HepG2 (cell line): Measurements from ENCODE around the gene MINDY1. TPM values are rescaled to one million over a fixed set of nuclear protein-coding genes. Genes with fewer than 3 reads are reported as not detected.

Source experiments
- EP300 ChIP-seq, 3 experiments: sonication (generic) in 1 of 3; formaldehyde crosslinking in 1 of 3; IDR thresholded peaks; 2 replicates each; pipeline versions ENCODE4 v1.5.1 to v1.6.1; 2011 to 2020; ENCODE audit warnings: low read depth in 2 of 3, low read length in 2 of 3, borderline replicate concordance in 1 of 3, improper control_type of control experiment in 1 of 3, mild to moderate bottlenecking in 1 of 3, missing genetic modification reagents in 1 of 3, moderate library complexity in 1 of 3
- ESRRA ChIP-seq: sonication (generic); formaldehyde crosslinking; IDR thresholded peaks from 2 replicates; pipeline ENCODE4 v1.5.1; 2020; ENCODE audit warnings: mild to moderate bottlenecking, low read depth, missing genetic modification reagents
- FOSL1 ChIP-seq: sonication (generic); formaldehyde crosslinking; IDR thresholded peaks from 2 replicates; pipeline ENCODE4 v1.9.0; 2021; ENCODE audit warnings: missing genetic modification reagents, borderline replicate concordance
- HOXA9 ChIP-seq: sonication (generic); formaldehyde crosslinking; IDR thresholded peaks from 2 replicates; pipeline ENCODE4 v1.8.1; 2022; ENCODE audit warnings: missing genetic modification reagents, mild to moderate bottlenecking, moderate library complexity, borderline replicate concordance
- KDM2A ChIP-seq: sonication (generic); formaldehyde crosslinking; IDR thresholded peaks from 2 replicates; pipeline ENCODE4 v1.4.0; 2020; ENCODE audit warnings: low read depth, missing genetic modification reagents, borderline replicate concordance
- NFYB ChIP-seq: sonication (generic); formaldehyde crosslinking; IDR thresholded peaks from 2 replicates; pipeline ENCODE4 v1.4.0; 2020; ENCODE audit warnings: missing genetic modification reagents
- NRL ChIP-seq: sonication (generic); formaldehyde crosslinking; IDR thresholded peaks from 2 replicates; pipeline ENCODE4 v1.5.0; 2020; ENCODE audit warnings: missing genetic modification reagents, mild to moderate bottlenecking, moderate library complexity, borderline replicate concordance
- POLR2AphosphoS5 ChIP-seq: IDR thresholded peaks from 2 replicates; pipeline ENCODE4 v1.6.1; 2012; ENCODE audit warnings: low read depth, low read length
- STAG1 ChIP-seq: sonication (generic); formaldehyde crosslinking; IDR thresholded peaks from 2 replicates; pipeline ENCODE4 v1.4.0; 2020; ENCODE audit warnings: missing genetic modification reagents
- TBX3 ChIP-seq: fragments of 450-650 bp; IDR thresholded peaks from 2 replicates; pipeline ENCODE4 v1.6.1; 2017; ENCODE audit warnings: antibody characterized with exemption, mild to moderate bottlenecking, inconsistent platforms, borderline replicate concordance
- ZMYM3 ChIP-seq: sonication (generic); formaldehyde crosslinking; IDR thresholded peaks from 2 replicates; pipeline ENCODE4 v1.5.1; 2020; ENCODE audit warnings: mild to moderate bottlenecking, missing genetic modification reagents
- ZNF136 ChIP-seq: sonication (generic); formaldehyde crosslinking; IDR thresholded peaks from 2 replicates; pipeline ENCODE4 v1.8.1; 2022; ENCODE audit warnings: low read depth, mild to moderate bottlenecking, moderate library complexity, missing genetic modification reagents
- ZNF138 ChIP-seq: sonication (generic); formaldehyde crosslinking; IDR thresholded peaks from 2 replicates; pipeline ENCODE4 v1.5.0; 2020; ENCODE audit warnings: mild to moderate bottlenecking, low read depth, missing genetic modification reagents
- ZNF205 ChIP-seq: IDR thresholded peaks from 2 replicates; pipeline ENCODE4 v1.6.1; 2018; ENCODE audit warnings: missing biosample characterization, missing genetic modification reagents
- ZSCAN29 ChIP-seq: sonication (generic); formaldehyde crosslinking; conservative IDR thresholded peaks from 2 replicates; pipeline ENCODE4 v1.4.0; 2020; ENCODE audit warnings: mild to moderate bottlenecking, missing genetic modification reagents
- polyA plus RNA-seq, 8 experiments: library from polyadenylated mRNA; depleted of rRNA in 3 of 8; stranded (reverse) in 7 of 8; unstranded in 1 of 8; fragments of >200 nt; fragmentation: Illumina TruSeq in 4 of 8; extraction: Trizol in 4 of 8; gene quantifications; 2 replicates each; pipeline versions ENCODE4 v1.2.1 to v1.2.3, GENCODE V29; 2011 to 2016; ENCODE audit warnings: low read depth in 4 of 8, missing spikeins in 1 of 8, mixed read lengths in 1 of 8; ENCODE audit not compliant: insufficient read depth in 1 of 8
- total RNA-seq, 5 experiments: library from RNA; depleted of rRNA; stranded (reverse); fragments of >200 nt; fragmentation: Illumina TruSeq; extraction: Trizol; gene quantifications; 2 replicates each; pipeline ENCODE4 v1.2.3, GENCODE V29; 2016; ENCODE audit warnings: low read depth in 1 of 5
- TF ChIP-seq, protein P1 (sequence below): sonication (generic); formaldehyde crosslinking; IDR thresholded peaks from 2 replicates; pipeline ENCODE4 v1.5.0; 2020; ENCODE audit warnings: mild to moderate bottlenecking, missing genetic modification reagents
- TF ChIP-seq, protein P2 (sequence below): sonication (generic); formaldehyde crosslinking; IDR thresholded peaks from 2 replicates; pipeline ENCODE4 v1.4.0; 2020; ENCODE audit warnings: missing genetic modification reagents

The MINDY1 gene
- total and polyA plus RNA-seq, 2 of the 13 experiments (the other 11 are each of a cell fraction or from before 2014, with no cell fraction given): 11.1 to 15.0 TPM

DNA sequence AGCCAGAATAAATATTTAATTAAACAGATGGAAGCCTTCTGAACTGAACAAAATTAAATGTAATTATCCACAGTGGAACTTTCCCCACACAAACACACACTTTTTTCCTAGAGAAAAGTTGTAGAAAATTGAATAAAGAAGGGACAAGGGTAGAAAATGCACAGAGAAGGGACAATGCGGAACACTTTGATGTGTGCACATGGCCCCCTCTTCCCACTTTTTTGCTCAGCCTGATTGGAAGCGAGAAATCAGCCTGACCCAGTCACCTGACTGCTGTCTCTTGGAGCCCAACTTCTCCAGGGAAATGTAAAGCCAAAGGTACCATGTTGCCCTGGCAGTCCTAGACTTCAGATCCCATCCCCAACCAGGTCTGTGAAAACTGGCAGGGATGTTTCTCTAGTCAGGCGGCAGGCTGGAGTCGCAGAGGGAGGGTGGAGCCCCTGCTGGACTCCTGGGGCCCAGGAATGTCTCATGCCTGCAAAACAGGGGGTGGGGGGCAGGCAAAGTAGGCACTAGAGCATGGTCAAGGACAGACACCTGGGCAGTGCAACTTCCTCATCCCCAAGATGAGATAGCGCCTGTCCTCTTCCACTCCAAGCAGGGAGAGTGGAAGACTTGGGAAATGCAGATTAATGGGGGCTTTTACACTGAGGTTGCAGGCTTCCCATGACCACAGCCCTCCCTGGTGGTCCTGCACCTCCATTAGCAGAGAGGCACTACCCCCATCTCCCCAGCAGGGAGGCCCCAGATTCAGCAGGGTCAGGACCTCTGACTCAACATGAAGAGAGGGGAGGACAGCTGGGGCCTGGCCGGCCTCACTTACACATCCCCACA lies 34.9 kb downstream of the MINDY1 start (continued):
- TF ChIP-seq, protein P1, sequence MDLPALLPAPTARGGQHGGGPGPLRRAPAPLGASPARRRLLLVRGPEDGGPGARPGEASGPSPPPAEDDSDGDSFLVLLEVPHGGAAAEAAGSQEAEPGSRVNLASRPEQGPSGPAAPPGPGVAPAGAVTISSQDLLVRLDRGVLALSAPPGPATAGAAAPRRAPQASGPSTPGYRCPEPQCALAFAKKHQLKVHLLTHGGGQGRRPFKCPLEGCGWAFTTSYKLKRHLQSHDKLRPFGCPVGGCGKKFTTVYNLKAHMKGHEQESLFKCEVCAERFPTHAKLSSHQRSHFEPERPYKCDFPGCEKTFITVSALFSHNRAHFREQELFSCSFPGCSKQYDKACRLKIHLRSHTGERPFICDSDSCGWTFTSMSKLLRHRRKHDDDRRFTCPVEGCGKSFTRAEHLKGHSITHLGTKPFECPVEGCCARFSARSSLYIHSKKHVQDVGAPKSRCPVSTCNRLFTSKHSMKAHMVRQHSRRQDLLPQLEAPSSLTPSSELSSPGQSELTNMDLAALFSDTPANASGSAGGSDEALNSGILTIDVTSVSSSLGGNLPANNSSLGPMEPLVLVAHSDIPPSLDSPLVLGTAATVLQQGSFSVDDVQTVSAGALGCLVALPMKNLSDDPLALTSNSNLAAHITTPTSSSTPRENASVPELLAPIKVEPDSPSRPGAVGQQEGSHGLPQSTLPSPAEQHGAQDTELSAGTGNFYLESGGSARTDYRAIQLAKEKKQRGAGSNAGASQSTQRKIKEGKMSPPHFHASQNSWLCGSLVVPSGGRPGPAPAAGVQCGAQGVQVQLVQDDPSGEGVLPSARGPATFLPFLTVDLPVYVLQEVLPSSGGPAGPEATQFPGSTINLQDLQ (CRISPR knock-in tag): no peak
- TF ChIP-seq ZNF136 (no peak), TBX3 (no peak), HOXA9 (0 out of 2 replicates have a peak, but pooled peaks have one; percentile 51), ZSCAN29 (CRISPR knock-in tag) (no peak), NFYB (CRISPR knock-in tag) (peak; percentile 60), POLR2AphosphoS5 (peak; percentile 84), ZNF205 (CRISPR knock-in tag) (0 out of 2 replicates have a peak, but pooled peaks have one; percentile 17), FOSL1 (CRISPR knock-in tag) (no peak), KDM2A (no peak; the same call in 1 of the 2 replicates), NRL (CRISPR knock-in tag) (peak; percentile 80), ZMYM3 (CRISPR knock-in tag) (no peak), ZNF138 (no peak), STAG1 (peak; percentile 3; the same call in 1 of the 2 replicates), ESRRA (CRISPR knock-in tag) (no peak), EP300 (IDR thresholded peaks at IDR 0.05; ENCODE audit: low read depth in 2 of 2, low read length in 2 of 2) (peak in 1 of 2 experiments; percentile 44; a peak in 2 of 4 replicates), EP300 (CRISPR knock-in tag; IDR thresholded peaks at IDR 0.05; ENCODE audit: borderline replicate concordance) (no peak)
- TF ChIP-seq, protein P2, sequence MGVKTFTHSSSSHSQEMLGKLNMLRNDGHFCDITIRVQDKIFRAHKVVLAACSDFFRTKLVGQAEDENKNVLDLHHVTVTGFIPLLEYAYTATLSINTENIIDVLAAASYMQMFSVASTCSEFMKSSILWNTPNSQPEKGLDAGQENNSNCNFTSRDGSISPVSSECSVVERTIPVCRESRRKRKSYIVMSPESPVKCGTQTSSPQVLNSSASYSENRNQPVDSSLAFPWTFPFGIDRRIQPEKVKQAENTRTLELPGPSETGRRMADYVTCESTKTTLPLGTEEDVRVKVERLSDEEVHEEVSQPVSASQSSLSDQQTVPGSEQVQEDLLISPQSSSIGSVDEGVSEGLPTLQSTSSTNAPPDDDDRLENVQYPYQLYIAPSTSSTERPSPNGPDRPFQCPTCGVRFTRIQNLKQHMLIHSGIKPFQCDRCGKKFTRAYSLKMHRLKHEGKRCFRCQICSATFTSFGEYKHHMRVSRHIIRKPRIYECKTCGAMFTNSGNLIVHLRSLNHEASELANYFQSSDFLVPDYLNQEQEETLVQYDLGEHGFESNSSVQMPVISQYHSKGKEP (CRISPR knock-in tag): no peak
